GDM1 (cell line): Measurements from ENCODE around the gene KCNJ1.

Experiments used
- DNase-seq: peaks from one replicate; lab custom pipeline; 2025; lab: John Stamatoyannopoulos, UW

KCNJ1 gene

GRCh38 chr11:128881221-128881620 lies 14.1 kb upstream of the KCNJ1 start:
- DNase-seq = no peak

- no peak for DNase-seq
These were observed 12.7 kb upstream of the KCNJ1 start for GRCh38 chr11:128879817-128880216.

DNA sequence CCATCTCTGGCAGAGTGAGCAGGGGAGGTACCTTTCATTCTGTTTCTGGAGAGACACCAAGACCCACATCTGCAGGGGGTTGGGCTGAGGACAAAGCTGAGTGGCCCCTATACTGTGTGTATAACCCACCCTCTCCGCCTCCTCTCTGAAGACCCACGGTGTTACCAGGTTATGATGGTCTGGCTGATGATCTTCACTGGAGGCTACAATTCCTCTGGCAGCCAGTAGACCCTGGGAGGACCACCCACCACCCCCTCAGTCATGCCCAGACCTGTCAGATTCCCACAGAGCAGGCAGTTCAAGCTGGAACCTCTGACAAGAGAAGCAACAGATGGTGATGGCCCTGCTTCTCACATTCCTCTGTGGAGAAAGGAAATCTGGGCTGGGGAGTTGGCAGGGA lies 11.4 kb upstream of the KCNJ1 start:
- DNase-seq = no peak

DNA sequence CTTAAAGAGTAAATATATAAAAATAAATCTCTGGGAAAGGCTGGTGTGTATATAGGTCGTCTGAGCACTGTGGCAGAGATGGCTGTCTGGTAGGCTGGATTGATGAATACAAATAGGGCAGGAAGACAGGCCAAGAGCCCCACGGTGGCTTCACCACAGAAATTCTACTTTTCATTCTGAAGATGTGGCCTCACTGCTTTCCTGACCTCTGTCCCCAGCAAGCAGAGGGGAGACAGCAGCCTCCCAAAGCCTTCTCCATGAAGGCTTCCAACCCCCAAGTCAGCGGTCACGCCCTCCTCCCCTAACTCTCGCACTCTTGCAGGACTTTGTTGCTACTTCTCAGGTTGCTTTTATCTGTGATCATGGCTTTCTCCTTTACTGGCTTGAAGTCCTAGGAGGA lies 10.6 kb upstream of the KCNJ1 start:
- no peak for DNase-seq

DNA sequence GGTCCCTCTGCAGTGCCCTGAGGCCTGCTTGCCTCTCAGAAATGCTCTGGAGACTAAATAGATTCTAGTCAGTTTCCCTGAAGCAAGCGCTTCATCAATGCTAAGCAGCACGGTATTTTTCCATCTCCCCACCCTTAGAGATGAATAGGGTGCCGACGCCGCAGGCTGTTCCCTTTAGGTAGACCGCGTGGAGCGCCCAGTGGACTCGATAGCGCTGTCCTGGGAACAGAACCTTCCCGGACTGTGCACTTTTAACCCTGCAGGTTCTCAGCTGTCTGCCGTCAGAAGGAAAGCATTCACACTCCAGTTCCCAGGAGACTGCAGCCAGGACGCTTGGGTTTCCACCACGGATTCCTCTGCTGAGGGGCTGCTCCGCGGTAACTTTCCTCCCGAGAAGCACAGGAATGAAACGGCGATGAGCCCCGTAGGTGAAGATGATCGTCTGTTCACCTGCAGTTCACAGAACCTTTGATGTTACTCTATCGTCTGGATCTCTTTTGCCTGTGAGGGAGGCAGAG lies 9.1 kb upstream of the KCNJ1 start:
- DNase-seq = no peak

GRCh38 chr11:128874427-128874826 lies 7.3 kb upstream of the KCNJ1 start:
- DNase-seq = no peak

DNA sequence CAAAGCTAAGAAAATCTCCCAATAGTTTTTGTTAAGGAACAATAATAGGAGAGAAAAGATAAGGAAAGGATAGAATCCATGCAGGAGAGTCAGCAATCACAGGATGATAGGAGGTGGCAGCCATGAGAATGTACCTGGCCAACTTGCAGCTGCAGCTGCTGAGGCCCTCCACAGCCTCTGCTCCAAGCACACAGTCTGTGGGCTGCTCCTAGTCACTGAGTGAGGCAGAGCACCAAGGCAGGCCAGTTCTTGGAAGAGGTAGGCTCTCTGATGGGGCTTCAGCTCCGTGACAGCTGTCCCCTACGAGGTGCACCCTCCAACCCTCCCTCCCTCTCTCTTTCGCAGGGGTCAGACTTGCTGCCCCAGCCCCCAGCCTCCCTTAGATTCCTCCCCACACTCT lies 5.5 kb upstream of the KCNJ1 start:
- DNase-seq = no peak

- DNase-seq = no peak
These were observed 5.0 kb upstream of the KCNJ1 start for GRCh38 chr11:128872094-128872493.

- DNase-seq = no peak
These were observed 4.1 kb upstream of the KCNJ1 start for GRCh38 chr11:128871168-128871610.

DNA sequence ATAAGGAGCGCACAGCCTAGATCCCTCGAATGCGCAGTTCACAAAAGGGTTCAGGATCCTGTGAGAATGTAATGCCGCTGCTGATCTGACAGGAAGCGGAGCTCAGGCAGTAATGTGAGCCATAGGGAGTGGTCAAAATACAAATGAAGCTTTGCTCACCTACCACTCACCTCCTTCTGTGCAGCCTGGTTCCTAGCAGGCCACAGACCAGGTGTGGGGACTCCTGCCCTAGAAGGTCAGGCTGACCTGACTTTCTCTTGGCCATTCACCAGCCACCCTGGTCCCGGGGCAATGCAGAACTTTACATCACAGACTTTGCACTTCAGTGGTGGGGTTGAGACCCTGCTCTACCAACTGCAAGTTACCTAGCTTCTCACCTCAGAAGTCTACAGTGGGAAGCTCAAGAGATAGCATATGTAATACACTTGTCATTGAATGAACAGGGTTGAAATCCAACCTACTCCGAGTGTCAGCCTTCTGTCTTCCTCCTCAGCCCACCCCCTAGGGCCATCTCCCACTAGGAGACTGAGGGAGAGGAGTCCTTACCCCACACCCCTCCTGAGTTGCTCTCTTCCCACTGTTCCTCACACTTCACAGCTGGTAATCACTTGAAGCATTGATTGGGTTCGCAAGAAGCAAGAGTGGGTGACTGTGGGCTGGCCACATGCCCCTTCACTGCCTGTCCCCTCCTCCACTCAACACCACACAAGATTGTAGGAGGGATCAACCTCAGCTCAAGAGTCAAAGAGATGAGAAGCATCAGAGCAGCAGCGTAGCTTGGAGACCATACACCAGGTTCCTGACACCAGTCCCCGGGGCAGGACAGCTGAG lies 2.0 kb upstream of the KCNJ1 start:
- no peak for DNase-seq

DNA sequence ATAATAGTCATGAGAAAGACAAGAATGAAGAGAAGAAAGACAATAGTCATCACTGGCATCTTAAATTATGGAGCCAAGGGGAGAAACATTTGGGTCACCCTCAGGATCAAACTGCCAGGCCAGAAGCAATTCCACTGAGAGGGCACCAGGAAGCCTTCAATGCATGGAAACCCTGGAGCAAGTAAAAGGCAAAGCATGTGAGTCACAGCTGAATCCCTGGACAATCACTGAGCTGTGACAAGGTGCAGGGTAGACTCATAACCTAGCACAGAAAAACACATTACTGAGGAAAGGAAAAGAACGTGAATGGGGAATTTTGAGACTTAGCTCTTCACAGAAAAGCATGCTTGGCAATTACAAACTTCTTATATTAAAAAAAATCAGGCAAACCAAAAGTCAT lies 1.6 kb downstream of the KCNJ1 start:
- no peak for DNase-seq

DNA sequence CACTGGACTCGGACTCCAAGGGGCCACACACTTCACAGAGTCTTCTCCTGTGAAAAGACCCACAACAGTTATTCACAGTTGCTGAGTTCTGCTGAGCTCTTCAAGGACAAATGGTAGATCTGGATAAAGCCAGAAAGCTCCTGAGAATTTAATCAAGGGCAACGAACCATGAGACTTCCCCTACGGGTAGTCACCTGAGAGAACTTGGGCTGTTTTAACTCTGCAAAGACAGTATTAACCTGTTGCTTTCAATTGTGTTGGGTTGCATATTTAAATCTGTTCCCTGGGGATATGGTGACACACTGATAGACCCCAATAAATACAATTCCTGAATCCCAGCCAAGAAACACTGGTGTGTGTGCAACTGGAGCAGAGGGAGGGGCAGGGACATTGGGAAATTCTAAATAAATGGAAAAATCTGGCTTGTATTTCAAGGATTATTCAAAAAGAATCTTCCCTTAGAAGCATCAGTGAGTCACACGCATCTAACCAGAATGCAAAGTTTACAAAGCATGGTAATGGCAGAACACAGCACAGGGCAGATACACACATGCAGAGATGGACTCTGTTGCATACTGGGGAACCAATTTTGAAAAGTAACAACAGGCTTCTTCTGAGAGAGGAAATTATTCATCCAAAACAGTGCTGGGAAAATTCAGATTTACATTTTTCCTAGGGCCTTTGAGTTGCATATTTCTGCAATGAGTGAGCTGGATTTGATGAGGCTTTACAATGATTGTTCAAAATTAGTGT lies 4.0 kb downstream of the KCNJ1 start:
- DNase-seq = no peak

DNA sequence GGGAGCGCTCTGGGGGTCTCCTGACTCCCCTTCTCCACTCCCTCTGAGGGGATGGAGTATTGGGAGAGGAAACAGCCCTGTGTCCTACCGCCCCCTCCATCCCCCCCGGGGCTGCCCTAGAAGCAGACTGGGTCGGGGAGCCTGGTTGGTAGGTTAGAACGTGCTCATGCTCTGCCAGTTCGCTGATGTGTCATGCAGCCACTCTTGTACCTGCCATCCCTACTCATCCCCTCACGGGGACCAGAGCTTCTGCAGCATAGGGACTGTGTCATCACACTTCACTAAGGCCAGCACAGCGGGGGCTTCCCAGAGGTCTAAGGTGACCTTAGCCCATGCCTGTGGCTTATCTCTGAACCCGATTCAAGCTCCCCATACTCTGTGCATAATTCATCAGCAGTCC lies 4.7 kb downstream of the KCNJ1 start:
- DNase-seq = no peak

DNA sequence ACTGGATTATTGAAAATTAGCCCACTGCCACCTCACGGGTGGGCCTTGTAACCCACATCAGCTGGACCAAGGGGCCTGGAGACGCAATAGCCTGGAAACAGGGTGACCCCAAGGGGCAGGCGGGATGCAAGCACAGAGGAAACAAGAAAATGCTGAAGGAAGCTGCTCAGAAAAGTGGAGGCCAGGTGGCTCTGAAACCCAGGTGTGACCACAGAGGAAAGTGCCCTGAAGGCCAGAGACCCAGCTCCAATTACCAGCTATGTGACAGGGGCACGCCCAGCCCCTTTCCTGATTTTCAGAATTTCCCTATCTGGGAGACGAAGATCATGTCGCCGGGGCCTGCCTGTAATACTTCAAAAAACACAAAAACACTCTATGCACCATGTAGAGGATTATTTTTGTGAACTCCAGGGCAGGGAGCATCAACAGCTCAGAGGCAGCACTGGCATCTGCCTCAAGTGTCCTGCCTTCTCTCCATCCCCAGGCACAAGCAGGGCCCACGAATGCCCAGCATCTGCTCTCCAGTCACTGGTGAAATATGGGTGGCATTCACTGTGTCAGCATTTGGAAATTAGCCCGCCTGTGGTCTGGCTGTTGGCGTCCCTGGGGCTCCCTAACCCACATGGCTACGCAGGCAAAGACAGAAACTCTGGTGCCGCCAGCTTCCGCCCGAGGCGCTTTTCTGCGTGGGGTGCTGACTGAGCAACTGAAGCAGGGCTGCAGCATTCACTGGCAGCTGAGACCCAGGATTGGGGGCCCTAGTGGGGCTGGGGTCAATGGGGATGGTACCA lies 6.3 kb downstream of the KCNJ1 start:
- DNase-seq = no peak

GRCh38 chr11:128859563-128860441 lies 7.3 kb downstream of the KCNJ1 start:
- DNase-seq = no peak

GRCh38 chr11:128857341-128857740 lies 9.8 kb downstream of the KCNJ1 start:
- DNase-seq = no peak

GRCh38 chr11:128856241-128856640 lies 10.9 kb downstream of the KCNJ1 start:
- no peak for DNase-seq

DNA sequence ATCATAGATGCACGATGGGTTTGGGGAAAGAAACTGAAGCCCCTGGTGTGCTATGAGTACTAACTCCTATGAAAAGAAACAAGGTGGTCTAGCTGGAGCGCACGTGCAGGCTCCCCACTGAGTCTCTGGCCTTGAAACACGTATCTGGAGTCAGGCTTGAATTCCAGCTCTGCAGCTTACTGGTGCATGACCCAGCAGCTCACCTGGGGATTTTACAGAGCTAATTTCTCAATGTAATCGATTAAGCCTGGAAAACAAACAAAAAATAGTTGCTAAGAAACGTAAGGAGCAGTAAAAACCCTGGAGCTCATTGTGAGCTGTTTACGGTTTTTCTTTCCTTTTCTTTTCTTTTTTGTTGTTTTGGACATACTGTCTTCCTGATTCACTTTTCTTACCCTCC lies 12.3 kb downstream of the KCNJ1 start:
- DNase-seq = no peak

DNA sequence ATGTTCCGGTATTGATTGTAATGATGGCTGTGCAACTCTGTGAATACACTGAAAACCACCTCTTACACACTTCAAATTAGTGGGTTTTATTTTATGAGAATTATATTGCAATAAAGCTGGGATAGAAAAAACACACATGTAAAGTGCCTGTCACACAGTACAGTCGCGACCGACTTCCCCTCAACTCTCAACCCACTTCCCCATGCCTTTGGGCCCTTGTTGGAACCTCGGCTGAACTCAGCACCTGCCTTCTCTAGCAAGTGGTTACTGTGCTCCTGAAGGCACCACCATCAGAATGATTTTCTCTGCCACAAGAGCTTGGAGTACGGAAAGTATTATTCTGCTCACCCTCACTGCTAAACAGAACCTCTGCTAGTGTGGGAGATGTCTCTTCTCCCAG lies 13.5 kb downstream of the KCNJ1 start:
- no peak for DNase-seq

DNA sequence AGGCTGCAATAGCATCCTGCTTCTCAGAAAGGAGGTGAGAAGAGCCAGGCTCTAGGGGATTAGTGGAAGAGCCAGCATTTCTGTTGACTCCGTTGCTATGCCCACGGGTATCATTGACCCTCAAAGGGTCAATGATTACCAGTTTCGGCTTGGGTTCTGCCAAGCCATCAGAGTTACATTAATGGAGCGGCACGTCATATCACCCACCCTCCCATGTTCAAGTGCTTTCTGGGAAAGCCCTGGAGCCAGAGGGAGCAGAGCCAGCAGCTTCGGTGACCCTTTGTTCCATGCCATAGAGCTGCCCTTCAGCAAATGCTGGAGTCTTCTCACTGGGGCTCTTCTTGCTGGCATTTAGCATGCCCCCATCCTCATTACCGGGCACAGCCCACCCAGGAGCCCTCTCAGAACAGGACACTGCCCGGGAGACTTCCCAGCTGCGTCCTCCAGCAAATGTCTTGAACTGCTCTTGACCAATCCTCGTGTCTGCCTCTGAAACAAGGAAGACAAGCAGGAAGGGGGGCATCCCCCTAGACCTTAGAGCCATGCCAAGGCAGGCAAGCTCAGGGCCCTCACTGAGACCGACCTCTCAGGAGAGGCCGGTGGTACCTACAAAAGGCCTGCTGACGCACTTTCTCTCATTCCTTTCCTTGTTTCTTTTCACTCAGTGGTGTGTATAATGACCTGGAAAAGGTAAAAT lies 14.6 kb downstream of the KCNJ1 start:
- DNase-seq = no peak
